Uterus (tissue), 2 donors: ENCODE measurements around the gene ZNF486.

ENCODE experiments used
- POLR2A ChIP-seq, 2 donors: fragments of 450-650 bp; IDR thresholded peaks; one replicate each; pipeline ENCODE4 v1.6.1; 2016; ENCODE audit warnings: antibody characterized with exemption in 2 of 2, mild to moderate bottlenecking in 1 of 2, moderate library complexity in 1 of 2
- TF ChIP-seq, protein P1 (sequence below), 4 experiments: fragments of 200-600 bp in 2 of 4; fragments of 450-650 bp in 2 of 4; sonication (generic) in 2 of 4; IDR thresholded peaks; one replicate each; pipeline ENCODE4 v1.5.1; 2016 to 2019; ENCODE audit warnings: antibody characterized with exemption in 4 of 4, mild to moderate bottlenecking in 2 of 4, moderate library complexity in 1 of 4

- TF ChIP-seq, protein P1, sequence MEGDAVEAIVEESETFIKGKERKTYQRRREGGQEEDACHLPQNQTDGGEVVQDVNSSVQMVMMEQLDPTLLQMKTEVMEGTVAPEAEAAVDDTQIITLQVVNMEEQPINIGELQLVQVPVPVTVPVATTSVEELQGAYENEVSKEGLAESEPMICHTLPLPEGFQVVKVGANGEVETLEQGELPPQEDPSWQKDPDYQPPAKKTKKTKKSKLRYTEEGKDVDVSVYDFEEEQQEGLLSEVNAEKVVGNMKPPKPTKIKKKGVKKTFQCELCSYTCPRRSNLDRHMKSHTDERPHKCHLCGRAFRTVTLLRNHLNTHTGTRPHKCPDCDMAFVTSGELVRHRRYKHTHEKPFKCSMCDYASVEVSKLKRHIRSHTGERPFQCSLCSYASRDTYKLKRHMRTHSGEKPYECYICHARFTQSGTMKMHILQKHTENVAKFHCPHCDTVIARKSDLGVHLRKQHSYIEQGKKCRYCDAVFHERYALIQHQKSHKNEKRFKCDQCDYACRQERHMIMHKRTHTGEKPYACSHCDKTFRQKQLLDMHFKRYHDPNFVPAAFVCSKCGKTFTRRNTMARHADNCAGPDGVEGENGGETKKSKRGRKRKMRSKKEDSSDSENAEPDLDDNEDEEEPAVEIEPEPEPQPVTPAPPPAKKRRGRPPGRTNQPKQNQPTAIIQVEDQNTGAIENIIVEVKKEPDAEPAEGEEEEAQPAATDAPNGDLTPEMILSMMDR (IDR thresholded peaks at IDR 0.05) = no peak
- no peak for TF ChIP-seq POLR2A (IDR thresholded peaks at IDR 0.05)
Observed at GRCh38 chr19:20167651-20168122, 673 bp downstream of the ZNF486 start.
